ENCODE measurements around the gene SVOP. TPM values are rescaled to one million over a fixed set of nuclear protein-coding genes. Genes with fewer than 3 reads are reported as not detected.

The SVOP gene
- total and polyA plus RNA-seq, 2 donors (not counting 1 experiment from before 2014, with no cell fraction given) = not detected

GRCh38 chr12:109036975-109037374 is 16.1 kb upstream of the SVOP start:
- TF ChIP-seq CTCF (IDR thresholded peaks at IDR 0.05) (no peak), EZH2 (IDR thresholded peaks at IDR 0.05; ENCODE audit: borderline replicate concordance, insufficient read depth, low read depth, low read length, poor library complexity, severe bottlenecking) (no peak)
- no peak overlapping the region for H3K9ac ChIP-seq (ENCODE audit: low read length)
- H3K27ac ChIP-seq (ENCODE audit: low read length in 2 of 2) = no peak overlapping the region
- intact Hi-C loops (cut with micrococcal nuclease) = no loop called here
- Mint-ChIP-seq H3K27ac (no peak overlapping the region), H3K9me3 (ENCODE audit: insufficient read depth) (peaks cover 4% of the 10 kb centered on the region), H3K4me1 (no peaks in the 10 kb centered on the region), H3K4me3 (no peak overlapping the region), H3K27me3 (peaks cover 19% of the 10 kb centered on the region)
- no CpG with 5 or more reads among the region's 1 CpG for WGBS (ENCODE audit: insufficient coverage)
- H2AFZ ChIP-seq (ENCODE audit: insufficient read depth, low read depth, low read length, poor library complexity, severe bottlenecking) = no peak overlapping the region
- peaks cover 0 to 9% (median 0%) of the 10 kb centered on the region in 4 experiments for H3K27me3 ChIP-seq (replicated peaks in 1 of 4; ENCODE audit: control extremely low read depth in 1 of 4, control insufficient read depth in 3 of 4, insufficient read depth in 4 of 4, low read length in 3 of 4)
- no peak overlapping the region for H3K4me3 ChIP-seq (ENCODE audit: control extremely low read depth in 1 of 5, extremely low read depth in 1 of 5, insufficient read depth in 1 of 5, low read depth in 2 of 5, low read length in 4 of 5)
- peaks cover 0 to 19% (median 18%) of the 10 kb centered on the region in 3 donors for H3K9me3 ChIP-seq (ENCODE audit: control extremely low read depth in 1 of 3, control insufficient read depth in 2 of 3, insufficient read depth in 1 of 3, low read length in 2 of 3)
- CTCF ChIA-PET = no interaction called here
- H3K79me2 ChIP-seq (ENCODE audit: control insufficient read depth, insufficient read depth, low read length) = no peaks in the 10 kb centered on the region
- POLR2A ChIA-PET = no interaction called here
- no peaks in the 10 kb centered on the region for H3K4me1 ChIP-seq (ENCODE audit: control insufficient read depth in 2 of 2, insufficient read depth in 2 of 2, low read length in 2 of 2)
- no peak overlapping the region for H3K4me2 ChIP-seq (replicated peaks; ENCODE audit: low read depth, low read length, poor library complexity, severe bottlenecking)
- ATAC-seq (ENCODE audit: low read depth) = no peak
- H4K20me1 ChIP-seq (ENCODE audit: control insufficient read depth, insufficient read depth, low read length, poor library complexity, severe bottlenecking) = no peaks in the 10 kb centered on the region
- no peaks in the 10 kb centered on the region for H3K36me3 ChIP-seq (replicated peaks in 1 of 2; ENCODE audit: control extremely low read depth in 1 of 2, control insufficient read depth in 1 of 2, extremely low read depth in 1 of 2, insufficient read depth in 2 of 2, low read length in 1 of 2)
- DNase-seq = no peak

DNA sequence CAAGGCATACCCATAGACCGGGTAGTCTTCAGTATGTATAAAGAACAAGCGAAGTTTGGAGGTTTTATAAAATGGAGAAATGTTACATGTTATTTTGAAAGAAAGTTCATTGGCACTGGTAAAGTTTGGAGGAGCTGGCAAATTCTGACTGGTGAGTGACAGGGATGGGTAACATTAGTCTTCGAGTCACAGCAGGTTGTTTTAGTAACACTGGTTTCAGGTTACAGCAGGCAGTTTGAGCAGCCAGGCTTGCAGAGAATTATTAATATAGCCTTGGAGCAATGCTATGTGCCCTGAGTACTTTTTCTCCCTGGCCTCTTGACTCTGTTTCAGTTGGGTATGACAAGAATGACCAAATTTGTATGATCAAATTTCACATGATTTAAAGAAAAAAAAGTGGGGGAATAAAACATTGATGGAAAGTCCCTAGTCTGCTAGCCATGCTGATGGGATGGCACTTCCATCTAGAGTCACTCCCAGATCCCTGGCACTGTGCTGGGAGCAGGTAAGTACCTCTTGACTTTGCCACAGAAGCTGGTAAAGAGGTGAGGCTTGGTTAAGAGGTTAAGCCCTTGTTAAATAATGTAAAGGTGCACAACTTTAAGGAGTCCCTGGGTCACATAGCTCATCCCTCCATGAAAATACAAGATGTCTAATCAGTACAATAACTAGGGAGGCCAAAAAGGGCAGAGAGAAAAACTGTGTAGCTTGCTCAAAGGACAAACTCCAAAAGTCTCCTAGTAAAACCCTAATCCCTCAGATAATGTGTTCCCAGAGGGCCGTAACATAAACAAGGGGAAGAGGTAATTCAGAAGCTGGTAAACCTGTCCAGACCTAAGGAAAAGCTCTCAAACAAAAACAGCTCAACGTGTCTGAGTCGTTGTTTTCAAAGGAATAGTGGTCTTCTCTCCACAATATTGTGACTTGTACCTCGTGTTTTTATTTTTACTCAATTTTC is 12.7 kb upstream of the SVOP start:
- no peaks in the 10 kb centered on the region for H3K79me2 ChIP-seq (ENCODE audit: control insufficient read depth, insufficient read depth, low read length)
- H3K4me1 ChIP-seq (ENCODE audit: control insufficient read depth in 2 of 2, insufficient read depth in 2 of 2, low read length in 2 of 2) = no peaks in the 10 kb centered on the region
- H3K4me3 ChIP-seq (ENCODE audit: control extremely low read depth in 1 of 5, extremely low read depth in 1 of 5, insufficient read depth in 1 of 5, low read depth in 2 of 5, low read length in 4 of 5) = no peak overlapping the region
- peaks cover 0 to 10% (median 0%) of the 10 kb centered on the region in 4 experiments for H3K27me3 ChIP-seq (replicated peaks in 1 of 4; ENCODE audit: control extremely low read depth in 1 of 4, control insufficient read depth in 3 of 4, insufficient read depth in 4 of 4, low read length in 3 of 4)
- no peaks in the 10 kb centered on the region for H4K20me1 ChIP-seq (ENCODE audit: control insufficient read depth, insufficient read depth, low read length, poor library complexity, severe bottlenecking)
- H3K27ac ChIP-seq (ENCODE audit: low read length in 2 of 2) = no peak overlapping the region
- peaks cover 0 to 10% (median 9%) of the 10 kb centered on the region in 3 donors for H3K9me3 ChIP-seq (ENCODE audit: control extremely low read depth in 1 of 3, control insufficient read depth in 2 of 3, insufficient read depth in 1 of 3, low read length in 2 of 3)
- H3K36me3 ChIP-seq (replicated peaks in 1 of 2; ENCODE audit: control extremely low read depth in 1 of 2, control insufficient read depth in 1 of 2, extremely low read depth in 1 of 2, insufficient read depth in 2 of 2, low read length in 1 of 2) = no peaks in the 10 kb centered on the region
- Mint-ChIP-seq H3K27me3 (peaks cover 27% of the 10 kb centered on the region), H3K9me3 (ENCODE audit: insufficient read depth) (peaks cover 4% of the 10 kb centered on the region), H3K4me3 (no peak overlapping the region), H3K27ac (no peak overlapping the region), H3K4me1 (no peaks in the 10 kb centered on the region)
- intact Hi-C loops (cut with micrococcal nuclease) = no loop called here
- ChIA-PET POLR2A (no interaction called here), CTCF (interaction anchor here (0.5 kb wide), 1 partner anchor 1288 kb away, joined by 3 read pairs; no protein-coding TSS in a partner anchor)
- no peak overlapping the region for H3K4me2 ChIP-seq (replicated peaks; ENCODE audit: low read depth, low read length, poor library complexity, severe bottlenecking)
- TF ChIP-seq EZH2 (IDR thresholded peaks at IDR 0.05; ENCODE audit: borderline replicate concordance, insufficient read depth, low read depth, low read length, poor library complexity, severe bottlenecking) = no peak
- TF ChIP-seq CTCF (IDR thresholded peaks at IDR 0.05) = no peak
- H3K9ac ChIP-seq (ENCODE audit: low read length) = no peak overlapping the region
- no peak overlapping the region for H2AFZ ChIP-seq (ENCODE audit: insufficient read depth, low read depth, low read length, poor library complexity, severe bottlenecking)
- WGBS (ENCODE audit: insufficient coverage) = 84% methylated on average over 3 of the region's 7 CpGs
- ATAC-seq (ENCODE audit: low read depth) (no peak), DNase-seq (no peak)

Data from B cell (primary cell).